Activated gamma-delta T cell treated with anti-CD3 and anti-CD28 coated beads, Interleukin-2, amount 50 U/mL, for 16 hours (primary cell): Measurements from ENCODE around the gene PIP4K2C.
A peak's percentile ranks its signal among the peaks of the same experiment; 100 is the strongest.

Source experiments
- DNase-seq: peaks from one replicate; pipeline ENCODE4 v3.0.0-alpha.2; 2020; ENCODE audit warnings: low read depth

The PIP4K2C gene

DNA sequence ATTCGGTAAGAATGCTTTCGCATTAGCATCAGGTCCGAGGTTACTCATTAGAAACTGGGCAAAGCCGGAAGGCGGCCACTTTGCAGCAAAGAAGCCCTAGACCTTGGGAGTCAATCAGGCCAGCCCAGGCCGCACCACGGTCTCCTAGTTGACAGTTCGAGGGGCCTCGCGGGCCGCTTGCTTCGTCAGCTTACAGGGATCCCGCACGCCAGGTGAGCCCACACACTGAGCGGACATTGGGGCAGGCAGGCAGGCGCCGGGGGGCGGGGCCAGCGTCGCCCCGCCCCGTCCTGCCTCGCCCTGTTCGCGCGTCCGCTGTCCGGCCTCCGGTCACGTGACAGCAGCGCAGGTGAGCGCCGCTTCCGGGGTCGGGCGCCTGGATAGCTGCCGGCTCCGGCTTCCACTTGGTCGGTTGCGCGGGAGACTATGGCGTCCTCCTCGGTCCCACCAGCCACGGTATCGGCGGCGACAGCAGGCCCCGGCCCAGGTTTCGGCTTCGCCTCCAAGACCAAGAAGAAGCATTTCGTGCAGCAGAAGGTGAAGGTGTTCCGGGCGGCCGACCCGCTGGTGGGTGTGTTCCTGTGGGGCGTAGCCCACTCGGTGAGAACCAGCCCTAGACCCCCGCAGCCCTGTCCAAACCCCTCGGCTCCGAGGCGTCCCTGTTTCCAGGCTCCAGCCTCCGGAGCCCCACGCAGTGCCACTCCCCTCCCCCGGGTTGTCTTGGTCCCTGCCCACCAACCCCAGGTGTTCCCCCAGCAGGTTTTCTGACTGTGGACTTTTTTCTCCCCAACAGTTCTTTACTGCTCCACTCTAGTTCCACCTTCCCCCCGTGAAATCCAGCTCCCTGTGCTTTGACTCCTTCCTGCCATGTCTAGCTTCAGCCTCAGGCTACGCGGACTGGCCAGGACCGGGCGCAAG, at the start of gene PIP4K2C:
Gene PIP4K2C, plus strand, starts transcription at position 329 of the 918 bp plus-strand sequence. Its CDS starts 98 bp downstream, at position 427.
- DNase-seq, result peak; percentile 60

- no peak for DNase-seq
Observed at GRCh38 chr12:57541717-57542116, 49.3 kb upstream of the PIP4K2C start.

- DNase-seq, result no peak
Observed at GRCh38 chr12:57543581-57543980, 47.4 kb upstream of the PIP4K2C start.

DNA sequence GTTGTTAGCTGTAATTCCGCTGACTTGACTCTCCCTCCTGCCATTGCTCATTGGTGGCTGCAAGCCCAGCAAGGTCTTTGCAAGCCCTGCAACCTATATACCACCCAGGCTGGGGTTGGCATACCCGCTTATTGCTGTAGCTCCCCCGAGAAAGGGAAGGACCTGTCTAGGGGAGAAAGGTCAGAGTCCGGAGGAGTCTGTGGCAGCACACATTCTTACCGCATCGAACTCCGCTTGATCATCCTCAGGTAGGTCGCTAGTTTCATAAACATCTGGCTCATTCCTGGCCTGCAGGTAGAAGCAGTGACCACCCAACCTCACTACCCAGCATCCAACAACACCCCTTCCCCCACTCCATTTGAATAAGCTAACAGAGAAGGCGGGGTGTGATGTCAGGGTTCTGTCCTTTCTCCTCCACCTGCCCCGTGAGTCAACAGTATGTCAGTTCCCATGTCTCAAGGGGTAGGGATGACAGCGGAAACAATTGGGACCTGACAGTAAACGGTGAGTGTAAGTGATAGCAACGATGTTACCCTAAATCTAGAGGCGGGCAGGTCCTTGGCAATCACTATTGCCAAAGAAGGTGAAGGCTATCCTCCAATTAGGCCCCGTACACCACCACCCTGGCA, 45.1 kb upstream of the PIP4K2C start:
- DNase-seq, result no peak

- peak; percentile 86 for DNase-seq
Observed at GRCh38 chr12:57546438-57547287, 44.3 kb upstream of the PIP4K2C start, which contains the start of gene DCTN2. Gene DCTN2, minus strand, starts transcription at chr12:57547192. Its CDS starts 129 bp downstream, at chr12:57547063.

- DNase-seq, result no peak
Observed at GRCh38 chr12:57547288-57548012, 43.5 kb upstream of the PIP4K2C start.

DNA sequence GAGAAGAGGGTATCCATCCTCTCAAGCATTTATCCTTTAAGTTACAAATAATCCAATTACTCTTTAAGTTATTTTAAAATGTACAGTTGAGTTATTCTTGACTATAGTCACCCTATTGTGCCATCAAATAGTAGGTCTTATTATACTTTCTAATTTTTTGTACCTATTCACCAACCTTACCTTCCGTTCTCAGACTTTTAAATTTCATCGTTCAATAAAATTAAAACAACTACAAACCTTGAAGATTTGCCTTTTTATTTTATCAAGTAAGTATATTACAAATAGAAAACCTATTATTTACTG, 43.0 kb upstream of the PIP4K2C start:
- DNase-seq, result no peak

GRCh38 chr12:57548488-57548887, 42.5 kb upstream of the PIP4K2C start:
- no peak for DNase-seq

DNA sequence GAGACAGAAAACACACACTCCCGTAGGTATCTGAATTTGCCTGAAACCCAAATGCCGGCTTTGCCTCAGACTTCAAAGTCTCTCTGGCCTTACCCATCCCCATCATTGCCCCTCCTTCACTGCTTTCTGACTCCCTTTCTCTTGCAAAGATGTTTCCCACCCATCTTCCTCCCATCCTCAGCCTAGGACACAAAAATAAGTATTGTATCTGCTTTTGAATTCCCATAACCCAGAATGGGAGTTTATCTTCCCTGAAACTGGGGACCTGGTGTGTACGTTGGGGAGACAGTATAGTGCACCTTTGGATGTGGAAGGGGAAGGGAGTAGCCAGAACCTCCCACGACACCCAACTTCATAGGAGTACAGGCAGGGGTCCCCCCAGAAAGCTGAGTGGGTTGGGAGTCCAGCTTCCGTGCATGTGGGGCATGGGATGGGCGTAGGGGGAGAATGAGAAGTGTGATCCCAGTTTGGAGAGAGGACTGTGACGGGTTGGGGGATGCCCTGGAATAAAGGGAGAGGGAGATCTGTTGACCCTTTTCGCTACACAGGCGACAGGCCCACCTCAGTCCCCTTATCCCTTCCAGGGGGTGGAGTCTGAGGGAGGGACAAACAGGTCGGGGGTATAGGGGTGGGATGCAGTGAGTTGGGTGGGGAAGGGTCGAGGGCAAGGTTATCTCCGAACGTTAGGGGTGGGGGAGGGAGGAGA, 41.6 kb upstream of the PIP4K2C start:
- no peak for DNase-seq

DNA sequence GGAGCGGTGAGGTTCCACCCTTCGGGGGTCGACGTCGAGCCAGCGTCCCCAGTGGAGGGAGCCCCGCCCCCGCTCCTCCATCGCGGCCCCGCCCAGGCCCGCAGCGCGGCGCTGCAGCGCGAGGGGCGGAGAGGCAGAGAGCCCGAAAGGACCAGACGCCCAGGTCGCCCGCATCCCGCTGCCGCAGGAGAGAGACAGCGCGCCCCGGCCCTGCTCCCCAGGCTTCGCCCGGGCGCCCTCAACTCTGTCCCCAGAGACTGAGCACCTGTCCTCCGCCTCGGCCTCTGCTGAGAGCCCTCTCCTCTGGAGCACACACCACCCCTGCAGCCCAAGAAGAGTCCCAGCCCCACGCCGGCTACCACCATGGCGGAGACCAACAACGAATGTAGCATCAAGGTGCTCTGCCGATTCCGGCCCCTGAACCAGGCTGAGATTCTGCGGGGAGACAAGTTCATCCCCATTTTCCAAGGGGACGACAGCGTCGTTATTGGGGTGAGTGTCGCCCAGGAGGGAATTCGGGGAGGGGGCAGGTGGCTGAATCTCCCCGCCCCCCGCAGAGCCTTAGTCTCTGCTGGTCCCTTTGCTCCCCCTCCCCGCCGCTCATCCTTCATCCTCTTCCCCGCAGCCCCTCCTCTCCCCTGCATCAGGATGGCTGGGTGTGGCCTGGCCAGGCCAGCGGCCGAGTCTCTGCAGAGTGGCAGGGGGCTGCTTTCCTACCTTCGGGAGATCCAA, 40.9 kb upstream of the PIP4K2C start, which contains the start of gene KIF5A:
Gene KIF5A, plus strand, starts transcription at position 136 of the 732 bp plus-strand sequence. Its CDS starts 228 bp downstream, at position 364.
- peak; percentile 34 for DNase-seq

DNA sequence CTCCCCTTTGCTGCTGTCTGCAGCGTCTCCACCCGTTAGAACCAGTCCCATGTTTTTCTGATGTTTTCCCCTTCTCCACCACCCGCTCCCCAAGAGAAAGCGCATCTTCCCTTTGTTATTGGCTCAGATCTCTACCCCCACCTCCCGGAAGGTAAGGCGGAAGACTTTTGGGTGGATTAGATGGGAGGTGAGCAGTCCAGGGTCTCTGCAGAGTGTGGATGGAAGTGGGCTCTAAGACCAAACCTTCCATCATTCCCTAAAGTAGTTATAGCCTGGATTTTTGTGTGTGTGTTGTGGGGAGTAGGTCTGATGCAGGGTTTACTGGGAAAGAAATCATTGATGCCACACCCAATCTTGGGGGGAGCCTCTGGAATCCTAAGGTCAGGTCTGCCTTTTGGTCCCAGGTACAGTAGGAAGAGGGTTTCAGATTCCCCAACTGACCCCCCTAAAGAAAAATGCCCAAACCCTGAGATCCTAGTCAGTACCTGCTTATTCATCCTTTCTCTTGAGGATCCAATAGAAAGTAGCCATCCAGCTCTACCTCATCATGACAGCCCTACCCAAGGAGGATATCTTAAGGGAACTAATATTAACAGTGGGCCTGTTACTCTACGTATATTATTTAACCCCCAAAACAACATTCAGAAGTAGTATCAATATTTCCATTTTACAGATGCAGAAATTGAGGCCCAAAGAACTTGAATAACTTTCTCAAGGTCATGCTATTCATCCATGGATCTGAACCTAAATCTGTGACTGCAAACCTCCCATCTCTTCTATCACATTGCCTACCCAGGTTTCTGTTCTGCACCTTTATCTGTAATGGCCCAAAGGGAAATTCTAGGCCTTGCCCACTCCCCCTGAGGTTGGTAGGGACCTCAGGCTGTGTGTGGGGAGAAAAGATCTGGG, 40.1 kb upstream of the PIP4K2C start:
- no peak for DNase-seq

DNA sequence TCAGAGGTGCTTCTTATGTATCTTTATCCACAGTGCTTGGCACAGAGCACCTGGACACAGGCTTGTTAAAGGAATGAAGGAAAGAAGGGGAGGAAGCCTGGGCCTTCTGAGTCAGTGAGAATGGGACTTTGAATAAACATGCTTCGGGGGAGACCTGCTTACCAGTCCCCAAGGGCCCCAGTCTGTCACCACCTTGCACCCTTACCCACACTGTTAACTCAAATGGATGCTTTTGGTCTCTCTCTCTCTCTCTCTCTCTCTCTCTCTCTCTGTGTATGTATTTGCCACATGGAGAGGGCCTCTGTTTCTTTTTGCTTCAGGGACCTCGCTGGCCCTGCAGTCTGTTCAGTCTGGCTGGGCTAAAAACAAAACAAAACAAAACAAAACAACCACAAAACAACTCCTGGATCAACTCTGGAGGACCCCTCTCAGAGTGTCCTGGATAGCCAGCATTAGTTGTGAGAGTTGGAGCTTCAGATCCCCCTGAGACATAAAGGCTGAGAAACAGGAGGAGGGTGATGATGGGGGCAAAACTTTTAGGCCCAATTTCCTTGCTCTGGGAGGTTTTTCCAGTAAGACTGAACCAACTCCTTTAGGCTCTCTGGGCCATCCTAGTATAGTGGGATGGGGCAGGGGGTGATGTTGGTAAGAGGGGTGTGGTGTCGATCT, 39.2 kb upstream of the PIP4K2C start:
- DNase-seq, result no peak

- DNase-seq, result no peak
Observed at GRCh38 chr12:57552306-57552651, 38.7 kb upstream of the PIP4K2C start.

DNA sequence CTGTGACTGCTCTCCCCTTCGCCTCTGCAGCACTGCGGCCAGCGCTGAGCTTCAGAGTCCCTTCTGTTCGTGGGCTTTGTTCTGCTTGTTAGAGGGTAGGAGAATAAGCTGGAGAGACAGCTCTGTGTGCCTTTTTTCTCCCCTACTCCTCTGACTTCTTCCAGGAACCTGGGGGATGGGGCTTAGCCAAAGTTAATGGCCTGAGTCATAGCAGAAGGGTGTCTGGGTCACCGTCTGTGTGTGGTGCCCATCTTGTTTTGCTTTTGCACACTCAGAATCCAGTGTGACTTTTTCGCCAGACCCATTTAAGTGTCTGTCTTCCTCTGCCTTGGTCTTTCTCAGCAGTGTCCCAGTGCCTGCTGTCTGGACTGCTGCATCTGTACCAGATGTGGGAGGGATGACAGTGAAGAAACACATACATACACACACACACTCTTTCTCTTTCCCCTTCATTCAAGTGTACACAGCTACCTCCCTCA, 38.1 kb upstream of the PIP4K2C start:
- no peak for DNase-seq

GRCh38 chr12:57553343-57554202, 37.4 kb upstream of the PIP4K2C start:
- no peak for DNase-seq

DNA sequence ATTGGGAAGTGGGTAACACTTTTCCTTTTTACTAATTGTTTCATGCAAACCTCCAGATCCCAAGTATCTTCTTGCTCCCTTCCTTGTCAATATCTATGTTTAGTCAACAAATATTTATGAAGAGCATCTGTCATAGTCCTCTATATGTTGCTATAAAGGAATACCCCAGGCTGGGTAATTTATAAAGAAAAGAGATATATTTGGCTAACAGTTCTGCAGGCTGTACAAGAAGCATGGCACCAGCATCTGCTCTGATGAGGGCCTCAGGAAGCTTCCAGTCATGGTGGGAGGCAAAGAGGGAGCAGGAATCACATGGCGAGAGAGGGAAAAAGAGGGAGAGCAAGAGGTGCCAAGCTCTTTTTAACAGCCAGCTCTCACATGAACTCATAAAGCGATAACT, 36.5 kb upstream of the PIP4K2C start:
- no peak for DNase-seq

DNA sequence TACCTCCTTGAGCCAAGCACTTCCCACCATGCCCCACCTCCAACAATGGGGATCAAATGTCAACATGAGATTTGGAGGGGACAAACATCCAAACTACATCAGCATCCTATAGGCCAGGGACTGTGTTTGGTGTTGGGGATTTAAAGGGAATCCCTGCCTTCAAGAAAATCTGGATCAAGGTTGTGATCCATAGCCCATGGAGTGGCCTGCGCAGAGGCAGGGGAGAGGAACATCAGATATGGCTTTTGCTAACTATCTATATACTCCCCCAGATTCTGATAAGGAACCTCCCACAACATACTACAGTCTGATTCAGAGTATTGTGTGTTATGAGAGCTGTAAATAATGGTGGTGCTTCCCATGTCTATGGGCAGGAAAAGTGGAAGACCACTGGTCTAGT, 36.1 kb upstream of the PIP4K2C start:
- no peak for DNase-seq

GRCh38 chr12:57558864-57559263, 32.1 kb upstream of the PIP4K2C start:
- no peak for DNase-seq
